ENCODE data around the gene UQCC2. TPM values are rescaled to one million over a fixed set of nuclear protein-coding genes. Genes with fewer than 3 reads are reported as not detected.

The UQCC2 gene
- total and polyA plus RNA-seq, 2 experiments from 2014 or later = 31.7 to 138 TPM

DNA sequence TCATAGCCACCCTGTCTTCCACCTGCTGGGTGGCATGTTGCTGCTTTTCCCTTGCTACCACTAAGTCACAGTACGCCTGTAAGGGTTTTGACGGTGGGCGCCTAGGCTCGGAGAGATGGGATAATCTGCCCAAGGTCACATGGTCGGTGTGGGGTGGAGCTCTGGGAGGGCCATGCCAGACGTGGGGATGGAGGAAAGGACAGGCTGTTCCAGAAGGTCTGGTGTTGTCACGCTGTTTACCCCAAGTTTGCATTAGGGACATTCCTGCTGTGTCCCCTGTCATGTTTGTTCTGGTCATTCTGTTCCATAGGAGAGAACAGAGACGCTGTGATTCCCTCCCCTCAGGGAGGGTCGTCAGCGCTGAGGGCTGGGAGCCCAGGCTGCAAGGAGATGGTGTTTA lies 19.1 kb upstream of the UQCC2 start:
- Histone ChIP-seq H3F3A (ENCODE audit: insufficient read depth) (no peaks in the 10 kb centered on the region), H3K9me2 (ENCODE audit: insufficient read depth) (no peaks in the 10 kb centered on the region), H3K36me3 (ENCODE audit: low read depth) (no peaks in the 10 kb centered on the region), H4K20me1 (ENCODE audit: insufficient read depth) (no peaks in the 10 kb centered on the region), H3K4me3 (no peak overlapping the region), H3K27ac (no peak overlapping the region), H2AFZ (no peak overlapping the region), H3K27me3 (replicated peaks; ENCODE audit: insufficient read depth) (peaks cover 9% of the 10 kb centered on the region), H3K9ac (no peak overlapping the region), H3K4me1 (ENCODE audit: insufficient read depth) (no peaks in the 10 kb centered on the region), H3K4me2 (ENCODE audit: unreplicated experiment) (no peak overlapping the region), H3K79me2 (ENCODE audit: insufficient read depth) (no peaks in the 10 kb centered on the region), H3K9me3 (ENCODE audit: low read depth) (no peaks in the 10 kb centered on the region)
- TF ChIP-seq EZH2phosphoT487 (IDR thresholded peaks at IDR 0.05; ENCODE audit: insufficient read depth, low read depth) (no peak), EZH2 (IDR thresholded peaks at IDR 0.05; ENCODE audit: insufficient read depth, poor library complexity, severe bottlenecking) (no peak)
- in situ Hi-C loops (cut with MboI) = no loop called here
- no peak for DNase-seq
- WGBS, 2 experiments (ENCODE audit: low coverage in 1 of 2, low lambda C conversion rate in 2 of 2, missing lambda C conversion rate in 2 of 2) = 75 to 82% methylated on average over 10 of the region's 10 CpGs

DNA sequence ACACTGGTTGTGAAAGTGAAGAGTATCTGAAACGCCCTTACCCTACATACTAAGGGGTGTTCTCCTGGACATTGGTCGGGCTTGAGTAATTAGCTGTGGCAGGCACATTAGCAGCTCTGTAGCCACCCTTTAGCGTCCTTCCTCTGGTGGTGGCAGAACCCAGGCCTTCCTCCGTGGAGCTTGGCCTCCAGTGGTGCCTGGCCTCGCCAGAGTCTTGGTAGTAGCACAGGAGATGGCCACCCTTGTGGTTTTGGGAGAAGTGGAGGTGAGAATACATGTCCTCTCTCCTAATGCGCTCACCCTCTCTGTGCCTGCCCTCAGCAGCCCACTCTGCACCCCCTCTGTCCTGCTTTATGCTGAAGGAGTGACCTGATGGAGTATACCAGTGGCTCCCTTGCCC lies 17.6 kb upstream of the UQCC2 start:
- Histone ChIP-seq H3K79me2 (ENCODE audit: insufficient read depth) (no peaks in the 10 kb centered on the region), H3F3A (ENCODE audit: insufficient read depth) (no peaks in the 10 kb centered on the region), H2AFZ (no peak overlapping the region), H3K27me3 (replicated peaks; ENCODE audit: insufficient read depth) (peaks cover 16% of the 10 kb centered on the region), H3K27ac (no peak overlapping the region), H3K4me3 (no peak overlapping the region), H3K9ac (no peak overlapping the region), H3K9me3 (ENCODE audit: low read depth) (no peaks in the 10 kb centered on the region), H4K20me1 (ENCODE audit: insufficient read depth) (no peaks in the 10 kb centered on the region), H3K4me2 (ENCODE audit: unreplicated experiment) (no peak overlapping the region), H3K9me2 (ENCODE audit: insufficient read depth) (no peaks in the 10 kb centered on the region), H3K4me1 (ENCODE audit: insufficient read depth) (no peaks in the 10 kb centered on the region), H3K36me3 (ENCODE audit: low read depth) (no peaks in the 10 kb centered on the region)
- WGBS, 2 experiments (ENCODE audit: low coverage in 1 of 2, low lambda C conversion rate in 2 of 2, missing lambda C conversion rate in 2 of 2) = 68 to 72% methylated on average over 6 of the region's 6 CpGs
- no peak for TF ChIP-seq EZH2phosphoT487 (IDR thresholded peaks at IDR 0.05; ENCODE audit: insufficient read depth, low read depth)
- TF ChIP-seq EZH2 (IDR thresholded peaks at IDR 0.05; ENCODE audit: insufficient read depth, poor library complexity, severe bottlenecking) = no peak
- in situ Hi-C loops (cut with MboI) = no loop called here
- DNase-seq = no peak

DNA sequence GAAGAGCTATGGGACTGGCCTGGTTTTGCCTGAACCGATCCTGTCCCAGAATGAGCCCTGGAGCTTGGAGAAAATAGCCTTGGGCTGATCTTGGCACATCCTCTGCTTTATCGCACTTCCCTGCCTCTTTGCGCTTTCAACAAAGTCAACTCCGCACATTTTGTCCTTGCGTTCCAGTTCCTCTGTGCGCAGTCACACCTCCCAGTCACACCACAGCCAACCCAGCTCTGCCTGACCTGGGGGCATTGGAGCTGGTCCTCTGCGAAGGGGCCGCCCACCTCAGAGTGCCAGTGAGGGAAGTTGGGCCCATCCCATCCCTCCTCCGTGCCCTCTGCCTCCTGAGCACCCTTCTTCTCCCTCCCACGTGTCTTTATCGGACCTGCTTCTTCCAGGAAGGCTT lies 16.9 kb upstream of the UQCC2 start:
- Histone ChIP-seq H3K9me3 (ENCODE audit: low read depth) (no peaks in the 10 kb centered on the region), H3K79me2 (ENCODE audit: insufficient read depth) (no peaks in the 10 kb centered on the region), H4K20me1 (ENCODE audit: insufficient read depth) (no peaks in the 10 kb centered on the region), H3K4me3 (no peak overlapping the region), H3K4me1 (ENCODE audit: insufficient read depth) (no peaks in the 10 kb centered on the region), H3K4me2 (ENCODE audit: unreplicated experiment) (no peak overlapping the region), H3K27ac (no peak overlapping the region), H3K27me3 (replicated peaks; ENCODE audit: insufficient read depth) (peaks cover 16% of the 10 kb centered on the region), H3K9me2 (ENCODE audit: insufficient read depth) (no peaks in the 10 kb centered on the region), H3F3A (ENCODE audit: insufficient read depth) (no peaks in the 10 kb centered on the region), H3K9ac (no peak overlapping the region), H3K36me3 (ENCODE audit: low read depth) (no peaks in the 10 kb centered on the region), H2AFZ (no peak overlapping the region)
- TF ChIP-seq EZH2 (IDR thresholded peaks at IDR 0.05; ENCODE audit: insufficient read depth, poor library complexity, severe bottlenecking) (no peak), EZH2phosphoT487 (IDR thresholded peaks at IDR 0.05; ENCODE audit: insufficient read depth, low read depth) (no peak)
- in situ Hi-C loops (cut with MboI) = no loop called here
- WGBS, 2 experiments (ENCODE audit: low coverage in 1 of 2, low lambda C conversion rate in 2 of 2, missing lambda C conversion rate in 2 of 2) = 80 to 84% methylated on average over 10 to 11 of the region's 11 CpGs
- DNase-seq = no peak

DNA sequence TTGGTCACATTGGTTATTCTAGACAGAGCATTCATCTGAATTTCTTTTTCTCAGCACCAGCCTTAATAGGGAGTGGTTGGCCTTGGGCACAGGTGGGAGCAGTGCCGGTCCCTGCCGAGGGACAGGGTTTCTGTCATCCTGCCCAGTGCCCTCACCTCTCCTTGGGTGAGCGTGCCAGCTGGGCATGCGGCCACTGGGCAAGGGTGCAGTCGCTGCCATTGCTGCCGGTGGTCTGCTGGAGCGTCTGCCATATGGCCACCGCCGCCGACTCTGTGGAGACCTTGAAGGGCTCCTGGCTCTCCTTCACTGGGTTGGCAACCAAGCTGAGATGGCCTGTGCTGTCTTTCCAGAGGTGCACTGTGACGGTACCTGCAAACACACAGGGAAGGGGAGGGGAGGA lies 16.4 kb upstream of the UQCC2 start:
- H3K4me2 ChIP-seq (ENCODE audit: unreplicated experiment) = no peak overlapping the region
- H3K79me2 ChIP-seq (ENCODE audit: insufficient read depth) = no peaks in the 10 kb centered on the region
- H3K9me2 ChIP-seq (ENCODE audit: insufficient read depth) = no peaks in the 10 kb centered on the region
- DNase-seq = no peak
- no peaks in the 10 kb centered on the region for H3K36me3 ChIP-seq (ENCODE audit: low read depth)
- H3K9me3 ChIP-seq (ENCODE audit: low read depth) = no peaks in the 10 kb centered on the region
- in situ Hi-C loops (cut with MboI) = no loop called here
- H3K4me1 ChIP-seq (ENCODE audit: insufficient read depth) = no peaks in the 10 kb centered on the region
- WGBS, 2 experiments (ENCODE audit: low coverage in 1 of 2, low lambda C conversion rate in 2 of 2, missing lambda C conversion rate in 2 of 2) = 77% methylated on average over 11 of the region's 11 CpGs
- H3K27ac ChIP-seq = no peak overlapping the region
- H2AFZ ChIP-seq = no peak overlapping the region
- H3F3A ChIP-seq (ENCODE audit: insufficient read depth) = no peaks in the 10 kb centered on the region
- TF ChIP-seq EZH2 (IDR thresholded peaks at IDR 0.05; ENCODE audit: insufficient read depth, poor library complexity, severe bottlenecking) = no peak
- TF ChIP-seq EZH2phosphoT487 (IDR thresholded peaks at IDR 0.05; ENCODE audit: insufficient read depth, low read depth) = no peak
- H3K9ac ChIP-seq = no peak overlapping the region
- no peak overlapping the region for H3K4me3 ChIP-seq
- no peaks in the 10 kb centered on the region for H4K20me1 ChIP-seq (ENCODE audit: insufficient read depth)
- H3K27me3 ChIP-seq (replicated peaks; ENCODE audit: insufficient read depth) = peaks cover 17% of the 10 kb centered on the region

DNA sequence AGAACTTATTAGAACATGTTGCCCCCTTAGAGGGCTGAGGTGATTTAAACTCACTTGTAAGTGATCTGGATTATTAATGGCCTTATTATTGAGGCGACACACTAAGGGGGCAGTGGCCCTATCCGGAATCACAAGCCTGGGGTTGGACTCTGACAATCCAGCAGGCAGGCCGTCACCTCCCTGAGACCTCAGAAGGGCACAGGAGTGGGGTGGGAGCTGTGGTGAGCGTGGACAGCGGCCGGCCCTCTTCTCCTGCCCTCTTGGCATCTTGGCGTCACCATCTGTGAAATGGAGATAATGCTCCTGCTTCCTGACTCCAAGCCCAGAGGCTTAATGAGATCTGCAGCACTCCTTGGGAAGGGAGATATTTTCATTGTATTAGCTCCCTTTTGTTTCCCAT lies 15.6 kb upstream of the UQCC2 start:
- H3K27me3 ChIP-seq (replicated peaks; ENCODE audit: insufficient read depth) = peaks cover 24% of the 10 kb centered on the region
- H3F3A ChIP-seq (ENCODE audit: insufficient read depth) = no peaks in the 10 kb centered on the region
- no peaks in the 10 kb centered on the region for H3K4me1 ChIP-seq (ENCODE audit: insufficient read depth)
- H3K36me3 ChIP-seq (ENCODE audit: low read depth) = no peaks in the 10 kb centered on the region
- no peak overlapping the region for H3K9ac ChIP-seq
- no peak overlapping the region for H3K4me3 ChIP-seq
- no peak overlapping the region for H3K4me2 ChIP-seq (ENCODE audit: unreplicated experiment)
- no peak for DNase-seq
- H3K9me2 ChIP-seq (ENCODE audit: insufficient read depth) = no peaks in the 10 kb centered on the region
- WGBS, 2 experiments (ENCODE audit: low coverage in 1 of 2, low lambda C conversion rate in 2 of 2, missing lambda C conversion rate in 2 of 2) = 78 to 89% methylated on average over 7 of the region's 7 CpGs
- H2AFZ ChIP-seq = no peak overlapping the region
- H3K9me3 ChIP-seq (ENCODE audit: low read depth) = no peaks in the 10 kb centered on the region
- H3K79me2 ChIP-seq (ENCODE audit: insufficient read depth) = no peaks in the 10 kb centered on the region
- TF ChIP-seq EZH2phosphoT487 (IDR thresholded peaks at IDR 0.05; ENCODE audit: insufficient read depth, low read depth) (no peak), EZH2 (IDR thresholded peaks at IDR 0.05; ENCODE audit: insufficient read depth, poor library complexity, severe bottlenecking) (no peak)
- no peak overlapping the region for H3K27ac ChIP-seq
- in situ Hi-C loops (cut with MboI) = no loop called here
- H4K20me1 ChIP-seq (ENCODE audit: insufficient read depth) = no peaks in the 10 kb centered on the region

Data from GM23248 (cell line).